Smooth muscle cell (in vitro differentiated cells): ENCODE results near the gene MPV17. TPM values are rescaled to one million over a fixed set of nuclear protein-coding genes. Genes with fewer than 3 reads are reported as not detected.
"Not testable (repeated sequence)": the region's sequence is repeated elsewhere in the genome, so short reads cannot be mapped to it uniquely, and the experiment has no call there.

Source experiments
- DNase-seq: peaks from one replicate; lab custom pipeline; 2025; ENCODE audit not compliant: unreplicated experiment; lab: John Stamatoyannopoulos, UW
- H2AFZ ChIP-seq: fragments of 200-600 bp; sonication (generic); 2 replicates; pipeline ENCODE4 v1.6.0; 2016; ENCODE audit warnings: antibody characterized with exemption, low read depth, mild to moderate bottlenecking
- H3F3A ChIP-seq: fragments of 200-600 bp; sonication (generic); 2 replicates; pipeline ENCODE4 v1.6.0; 2017; ENCODE audit warnings: antibody characterized with exemption, low read depth
- H3K27ac ChIP-seq: fragments of 200-600 bp; sonication (generic); 2 replicates; pipeline ENCODE4 v1.5.1; 2016; ENCODE audit warnings: low read depth, mild to moderate bottlenecking
- H3K27me3 ChIP-seq: fragments of 200-600 bp; sonication (generic); 2 replicates; pipeline ENCODE4 v1.6.1; 2016; ENCODE audit warnings: low read depth, mild to moderate bottlenecking
- H3K36me3 ChIP-seq: fragments of 200-600 bp; sonication (generic); 2 replicates; pipeline ENCODE4 v1.5.1; 2016; ENCODE audit warnings: low read depth
- H3K4me1 ChIP-seq: fragments of 200-600 bp; sonication (generic); 2 replicates; pipeline ENCODE4 v1.5.1; 2016; ENCODE audit warnings: low read depth
- H3K4me2 ChIP-seq: fragments of 200-600 bp; sonication (generic); 2 replicates; pipeline ENCODE4 v1.6.0; 2016; ENCODE audit warnings: mild to moderate bottlenecking
- H3K4me3 ChIP-seq: fragments of 200-600 bp; sonication (generic); 2 replicates; pipeline ENCODE4 v1.5.1; 2016; ENCODE audit warnings: mild to moderate bottlenecking
- H3K79me2 ChIP-seq: fragments of 200-600 bp; sonication (generic); 2 replicates; pipeline ENCODE4 v1.6.0; 2016; ENCODE audit warnings: low read depth, mild to moderate bottlenecking
- H3K9ac ChIP-seq: fragments of 200-600 bp; sonication (generic); 2 replicates; pipeline ENCODE4 v1.6.0; 2016; ENCODE audit warnings: low read depth
- H3K9me3 ChIP-seq: fragments of 200-600 bp; sonication (generic); replicated peaks from 2 replicates; pipeline ENCODE4 v1.5.1; 2016; ENCODE audit warnings: low read depth
- H4K20me1 ChIP-seq: fragments of 200-600 bp; sonication (generic); 2 replicates; pipeline ENCODE4 v1.6.0; 2016; ENCODE audit warnings: low read depth
- WGBS: methylation state at CpG from one replicate; pipeline ENCODE4 v1.1.7; 2016; ENCODE audit warnings: low lambda C conversion rate; 5-methylcytosine and 5-hydroxymethylcytosine counted together
- polyA plus RNA-seq: library from polyadenylated mRNA; unstranded; fragments of >200 nt; fragmentation: Nextera tagmentation; extraction: Ambion mirVana; gene quantifications from 2 replicates; pipeline ENCODE4 v1.2.1, GENCODE V29; 2016
- total RNA-seq: library from RNA; depleted of rRNA; stranded (reverse); fragments of >200 nt; gene quantifications from 2 replicates; pipeline ENCODE4 v1.2.3, GENCODE V29; 2014
- TF ChIP-seq, protein P1 (sequence below): fragments of 200-600 bp; sonication (generic); IDR thresholded peaks from 2 replicates; pipeline ENCODE4 v1.5.1; 2017; ENCODE audit warnings: borderline replicate concordance, mild to moderate bottlenecking, antibody characterized with exemption; ENCODE audit not compliant: insufficient read depth, poor library complexity, severe bottlenecking

The MPV17 gene
- total and polyA plus RNA-seq, 2 experiments from 2014 or later: 114 to 117 TPM

DNA sequence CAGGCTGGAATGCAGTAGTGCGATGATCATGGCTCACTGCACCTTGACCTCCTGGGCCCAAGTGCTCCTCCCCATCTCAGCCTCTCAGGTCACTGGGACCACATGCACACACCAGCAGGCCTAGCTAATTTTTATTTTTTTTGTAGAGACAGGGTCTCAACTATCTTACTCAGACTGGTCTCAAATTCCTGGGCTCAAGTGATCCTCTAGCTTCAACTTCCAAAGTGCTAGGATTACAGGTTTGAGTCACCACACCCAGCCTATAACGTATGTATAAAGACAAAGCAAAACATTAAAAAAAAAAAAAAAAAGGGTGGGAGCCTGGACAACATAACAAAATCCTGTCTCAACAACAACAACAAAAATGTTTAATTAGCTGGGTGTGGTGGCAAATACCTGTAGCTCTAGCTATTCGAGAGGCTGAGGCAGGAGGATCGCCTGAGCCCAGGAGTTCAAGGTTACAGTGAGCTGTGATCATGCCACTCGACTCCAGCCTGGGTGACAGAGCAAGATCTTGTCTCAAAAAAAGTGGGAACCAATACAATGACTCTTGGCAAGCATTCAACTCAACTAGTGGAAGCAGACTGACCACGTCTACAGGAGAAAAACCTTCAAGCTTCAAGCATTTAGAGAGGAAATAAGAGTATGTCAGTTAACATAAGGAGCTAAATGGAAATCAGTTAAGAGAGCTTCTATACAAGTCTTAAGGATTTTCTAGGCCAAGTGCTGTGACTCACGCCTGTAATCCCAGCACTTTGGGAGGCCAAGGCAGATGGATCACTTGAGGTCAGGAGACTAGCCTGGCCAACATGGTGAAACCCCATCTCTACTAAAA lies 31.1 kb upstream of the MPV17 start:
- H3F3A ChIP-seq: peaks cover 16% of the 10 kb centered on the region
- DNase-seq: no peak
- peaks cover 54% of the 10 kb centered on the region for H4K20me1 ChIP-seq
- TF ChIP-seq, protein P1, sequence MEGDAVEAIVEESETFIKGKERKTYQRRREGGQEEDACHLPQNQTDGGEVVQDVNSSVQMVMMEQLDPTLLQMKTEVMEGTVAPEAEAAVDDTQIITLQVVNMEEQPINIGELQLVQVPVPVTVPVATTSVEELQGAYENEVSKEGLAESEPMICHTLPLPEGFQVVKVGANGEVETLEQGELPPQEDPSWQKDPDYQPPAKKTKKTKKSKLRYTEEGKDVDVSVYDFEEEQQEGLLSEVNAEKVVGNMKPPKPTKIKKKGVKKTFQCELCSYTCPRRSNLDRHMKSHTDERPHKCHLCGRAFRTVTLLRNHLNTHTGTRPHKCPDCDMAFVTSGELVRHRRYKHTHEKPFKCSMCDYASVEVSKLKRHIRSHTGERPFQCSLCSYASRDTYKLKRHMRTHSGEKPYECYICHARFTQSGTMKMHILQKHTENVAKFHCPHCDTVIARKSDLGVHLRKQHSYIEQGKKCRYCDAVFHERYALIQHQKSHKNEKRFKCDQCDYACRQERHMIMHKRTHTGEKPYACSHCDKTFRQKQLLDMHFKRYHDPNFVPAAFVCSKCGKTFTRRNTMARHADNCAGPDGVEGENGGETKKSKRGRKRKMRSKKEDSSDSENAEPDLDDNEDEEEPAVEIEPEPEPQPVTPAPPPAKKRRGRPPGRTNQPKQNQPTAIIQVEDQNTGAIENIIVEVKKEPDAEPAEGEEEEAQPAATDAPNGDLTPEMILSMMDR: no peak
- H3K9ac ChIP-seq: peak overlapping the region; percentile 87
- H3K27me3 ChIP-seq: no peaks in the 10 kb centered on the region
- H2AFZ ChIP-seq: no peak overlapping the region
- peak overlapping the region; percentile 93 for H3K27ac ChIP-seq
- H3K4me3 ChIP-seq: no peak overlapping the region
- H3K4me1 ChIP-seq: peaks cover 27% of the 10 kb centered on the region
- H3K9me3 ChIP-seq: no peaks in the 10 kb centered on the region
- H3K36me3 ChIP-seq: no peaks in the 10 kb centered on the region
- peaks cover 77% of the 10 kb centered on the region for H3K79me2 ChIP-seq
- WGBS: 56% methylated on average over 7 of the region's 7 CpGs
- peak overlapping the region; percentile 89 for H3K4me2 ChIP-seq

- peak overlapping the region; percentile 89 for H3K4me2 ChIP-seq
- H2AFZ ChIP-seq, H3K36me3 ChIP-seq, H3K9me3 ChIP-seq, H3K27me3 ChIP-seq, H3K4me3 ChIP-seq, DNase-seq: not testable (repeated sequence)
- H3K79me2 ChIP-seq: peaks cover 79% of the 10 kb centered on the region
- H3K27ac ChIP-seq: peak overlapping the region; percentile 93
- peaks cover 16% of the 10 kb centered on the region for H3F3A ChIP-seq
- WGBS: 97% methylated on average over 5 of the region's 5 CpGs
- peak overlapping the region; percentile 15 for H3K9ac ChIP-seq
- peaks cover 56% of the 10 kb centered on the region for H4K20me1 ChIP-seq
- peaks cover 27% of the 10 kb centered on the region for H3K4me1 ChIP-seq
Observed at GRCh38 chr2:27353386-27353761, 30.5 kb upstream of the MPV17 start.

- TF ChIP-seq, protein P1: no peak
- Histone ChIP-seq H3K27me3 (no peaks in the 10 kb centered on the region), H4K20me1 (peaks cover 70% of the 10 kb centered on the region), H3K9ac (no peak overlapping the region), H3K4me1 (peaks cover 18% of the 10 kb centered on the region), H3K36me3 (no peaks in the 10 kb centered on the region), H3K9me3 (no peaks in the 10 kb centered on the region), H3K79me2 (peaks cover 82% of the 10 kb centered on the region), H3F3A (peaks cover 16% of the 10 kb centered on the region), H2AFZ (no peak overlapping the region), H3K4me3 (no peak overlapping the region), H3K27ac (no peak overlapping the region), H3K4me2 (no peak overlapping the region)
- no peak for DNase-seq
- 93% methylated on average over 6 of the region's 6 CpGs for WGBS
Observed at GRCh38 chr2:27351802-27352598, 29.1 kb upstream of the MPV17 start.

- no peak overlapping the region for H3K4me2 ChIP-seq
- H3F3A ChIP-seq: peaks cover 16% of the 10 kb centered on the region
- 97% methylated on average over 7 of the region's 7 CpGs for WGBS
- no peak overlapping the region for H3K27ac ChIP-seq
- DNase-seq: no peak
- H3K4me3 ChIP-seq: no peak overlapping the region
- no peaks in the 10 kb centered on the region for H3K36me3 ChIP-seq
- TF ChIP-seq, protein P1: no peak
- no peaks in the 10 kb centered on the region for H3K27me3 ChIP-seq
- no peak overlapping the region for H3K9ac ChIP-seq
- H3K4me1 ChIP-seq: peaks cover 13% of the 10 kb centered on the region
- H2AFZ ChIP-seq: no peak overlapping the region
- H3K9me3 ChIP-seq: no peaks in the 10 kb centered on the region
- H4K20me1 ChIP-seq: peaks cover 78% of the 10 kb centered on the region
- peaks cover 91% of the 10 kb centered on the region for H3K79me2 ChIP-seq
Observed at GRCh38 chr2:27350106-27350693, 27.3 kb upstream of the MPV17 start.
